Spleen (tissue), 11 donors: Measurements from ENCODE around the gene PQBP1. TPM values are rescaled to one million over a fixed set of nuclear protein-coding genes. Genes with fewer than 3 reads are reported as not detected.

ENCODE experiments used
- DNase-seq: peaks from one replicate; pipeline ENCODE4 v3.0.0-alpha.2; 2020
- H3K27ac ChIP-seq, 8 donors: fragments of 200-600 bp; sonication (generic) in 7 of 8; 1 replicate in 4 of 8; 2 replicates in 4 of 8; pipeline versions ENCODE4 v1.5.0 to v1.8.0; 2016 to 2021; ENCODE audit warnings: inconsistent platforms in 4 of 8, mild to moderate bottlenecking in 4 of 8, moderate library complexity in 1 of 8
- H3K27me3 ChIP-seq, 7 donors: fragments of 200-600 bp; sonication (generic) in 6 of 7; replicated peaks in 1 of 7; 1 replicate in 4 of 7; 2 replicates in 3 of 7; pipeline versions ENCODE4 v1.5.0 to v1.8.0; 2016 to 2021; ENCODE audit warnings: inconsistent platforms in 3 of 7, mild to moderate bottlenecking in 1 of 7
- H3K36me3 ChIP-seq, 6 donors: fragments of 200-600 bp; sonication (generic) in 5 of 6; 1 replicate in 4 of 6; 2 replicates in 2 of 6; pipeline versions ENCODE4 v1.5.0 to v1.8.0; 2016 to 2021; ENCODE audit warnings: inconsistent platforms in 2 of 6
- H3K4me1 ChIP-seq, 6 donors: fragments of 200-600 bp; sonication (generic) in 5 of 6; 1 replicate in 3 of 6; 2 replicates in 3 of 6; pipeline versions ENCODE4 v1.5.0 to v1.8.0; 2016 to 2021; ENCODE audit warnings: inconsistent platforms in 3 of 6
- H3K4me3 ChIP-seq, 8 donors: fragments of 200-600 bp; sonication (generic) in 7 of 8; 1 replicate in 4 of 8; 2 replicates in 4 of 8; pipeline versions ENCODE4 v1.5.0 to v1.8.0; 2016 to 2021; ENCODE audit warnings: inconsistent platforms in 4 of 8, mild to moderate bottlenecking in 4 of 8, moderate library complexity in 2 of 8
- H3K9me3 ChIP-seq, 8 donors: fragments of 200-600 bp; sonication (generic) in 7 of 8; 1 replicate in 4 of 8; 2 replicates in 4 of 8; pipeline versions ENCODE4 v1.5.0 to v1.8.0; 2016 to 2021; ENCODE audit warnings: inconsistent platforms in 4 of 8
- CTCF ChIP-seq, 11 experiments: fragments of 200-600 bp in 7 of 11; fragments of 450-650 bp in 4 of 11; sonication (generic) in 4 of 11; IDR thresholded peaks in 8 of 11; conservative IDR thresholded peaks in 3 of 11; 1 replicate in 7 of 11; 2 replicates in 4 of 11; pipeline versions ENCODE4 v1.4.0 to v1.8.0; 2016 to 2021; ENCODE audit warnings: antibody characterized with exemption in 11 of 11, inconsistent platforms in 4 of 11, mild to moderate bottlenecking in 1 of 11
- POLR2A ChIP-seq, 3 donors: fragments of 450-650 bp; IDR thresholded peaks; one replicate each; pipeline ENCODE4 v1.5.1; 2017; ENCODE audit warnings: antibody characterized with exemption in 3 of 3, mild to moderate bottlenecking in 1 of 3
- POLR2AphosphoS5 ChIP-seq, 3 donors: sonication (generic); formaldehyde crosslinking; IDR thresholded peaks; one replicate each; pipeline ENCODE4 v1.5.1; 2017; ENCODE audit warnings: antibody characterized with exemption in 3 of 3
- WGBS, 5 donors: extraction: QIAGEN DNeasy Blood & Tissue Kit in 3 of 5; methylation state at CpG; one replicate each; pipeline versions ENCODE4 v1.1.5 to v1.1.7; 2013 to 2018; 5-methylcytosine and 5-hydroxymethylcytosine counted together
- intact Hi-C: fragments of 100-400 bp; cut with DNase I; formaldehyde crosslinking; loops from one replicate; pipeline ENCODE4 v1.15.0; 2023; ENCODE audit warnings: low total_unique reads
- polyA plus RNA-seq, 3 donors: library from polyadenylated mRNA; stranded (reverse); fragments of 200-250 nt; gene quantifications; one replicate each; pipeline ENCODE4 v1.2.1, GENCODE V29; 2013
- total RNA-seq, 7 donors: library from RNA; depleted of rRNA in 3 of 7; stranded (reverse); fragments of >200 nt in 3 of 7; fragmentation: NEBNext Ultra II Directional in 4 of 7; extraction: Animal tissue kit (Norgen Biotek cat#: 25700) in 4 of 7; gene quantifications; one replicate each; pipeline versions ENCODE4 v1.1.0 to v1.2.1, GENCODE V29; 2016 to 2021
- donor health status: healthy with polysubstance abuse.
- donor health status: DM: no; HTN: no; CAD: no; lungs with moderate emphysema.
- donor health status: DM: no; HTN: no; CAD: no.
- donor health status: Bipolar disorder and iron deficiency.
- donor health status: healthy.
- donor health status: DM: no; HTN: no; CAD: no.
- donor health status: DM: yes; HTN: yes; CAD: no.

PQBP1 gene
- total and polyA plus RNA-seq, 10 donors, result 53.5 to 97.3 (median 70.9) TPM

GRCh38 chrX:48897157-48897624 lies 539 bp upstream of the PQBP1 start:
- peaks cover 0 to 57% (median 22%) of the 10 kb centered on the region in 6 donors for H3K36me3 ChIP-seq
- peak overlapping the region; percentile 47 to 81 (median 54) for H3K4me3 ChIP-seq
- peak overlapping the region; percentile 92 to 98 (median 96) for H3K27ac ChIP-seq
- TF ChIP-seq CTCF (IDR thresholded peaks at IDR 0.05 in 8 of 11, conservative IDR thresholded peaks at IDR 0.05 in 3 of 11) (no peak), POLR2AphosphoS5 (IDR thresholded peaks at IDR 0.05) (no peak), POLR2A (IDR thresholded peaks at IDR 0.05) (no peak)
- peaks cover 2 to 42% (median 23%) of the 10 kb centered on the region in 6 donors for H3K4me1 ChIP-seq
- peaks cover 0 to 7% (median 0%) of the 10 kb centered on the region in 8 donors for H3K9me3 ChIP-seq
- H3K27me3 ChIP-seq, result no peaks in the 10 kb centered on the region
- peak; percentile 89 for DNase-seq
- intact Hi-C loops, result loop anchor here (10.0 kb wide), 2 partner anchors 48 to 92 kb away; partner anchors contain the start of gene HDAC6
- 0 to 57% (median 1%) methylated on average over 1 to 38 of the region's 38 CpGs for WGBS, 5 donors

- 83 to 95% (median 89%) methylated on average over 7 to 8 of the region's 8 CpGs for WGBS, 5 donors
- peak; percentile 37 for DNase-seq
- intact Hi-C loops, result loop anchor here (10.0 kb wide), 2 partner anchors 46 to 94 kb away; partner anchors contain the start of gene HDAC6
- TF ChIP-seq CTCF (IDR thresholded peaks at IDR 0.05 in 8 of 11, conservative IDR thresholded peaks at IDR 0.05 in 3 of 11) (no peak), POLR2A (IDR thresholded peaks at IDR 0.05) (no peak), POLR2AphosphoS5 (IDR thresholded peaks at IDR 0.05) (no peak)
- Histone ChIP-seq H3K36me3 (peaks cover 0 to 62% (median 29%) of the 10 kb centered on the region in 6 donors), H3K9me3 (peaks cover 0 to 7% (median 0%) of the 10 kb centered on the region in 8 donors), H3K27me3 (no peaks in the 10 kb centered on the region), H3K27ac (peak overlapping the region in 3 of 8 donors; percentile 97 to 98 (median 97)), H3K4me3 (peak overlapping the region in 2 of 8 donors; percentile 62 to 81), H3K4me1 (peaks cover 2 to 40% (median 22%) of the 10 kb centered on the region in 6 donors)
Observed at GRCh38 chrX:48899078-48899410, 1.3 kb downstream of the PQBP1 start.

GRCh38 chrX:48901069-48901468 lies 3.3 kb downstream of the PQBP1 start:
- DNase-seq, result peak; percentile 45
- WGBS, 5 donors, result 76 to 100% (median 94%) methylated on average over 3 to 7 of the region's 7 CpGs
- Histone ChIP-seq H3K27ac (no peak overlapping the region), H3K4me1 (peaks cover 2 to 27% (median 19%) of the 10 kb centered on the region in 6 donors), H3K27me3 (no peaks in the 10 kb centered on the region), H3K4me3 (no peak overlapping the region), H3K36me3 (peaks cover 0 to 69% (median 36%) of the 10 kb centered on the region in 6 donors), H3K9me3 (peaks cover 0 to 7% (median 0%) of the 10 kb centered on the region in 8 donors)
- intact Hi-C loops, result no loop called here
- TF ChIP-seq POLR2AphosphoS5 (IDR thresholded peaks at IDR 0.05), result no peak
- no peak for TF ChIP-seq POLR2A (IDR thresholded peaks at IDR 0.05)
- no peak for TF ChIP-seq CTCF (IDR thresholded peaks at IDR 0.05 in 8 of 11, conservative IDR thresholded peaks at IDR 0.05 in 3 of 11)

- intact Hi-C loops, result no loop called here
- H3K4me1 ChIP-seq, result peaks cover 0 to 18% (median 12%) of the 10 kb centered on the region in 6 donors
Observed at GRCh38 chrX:48902135-48902534, 4.4 kb downstream of the PQBP1 start.

More at GRCh38 chrX:48902135-48902534, 4.4 kb downstream of the PQBP1 start:
- Histone ChIP-seq H3K4me3 (no peak overlapping the region), H3K9me3 (peaks cover 0 to 6% (median 0%) of the 10 kb centered on the region in 8 donors), H3K27ac (no peak overlapping the region), H3K36me3 (peaks cover 0 to 78% (median 36%) of the 10 kb centered on the region in 6 donors), H3K27me3 (no peaks in the 10 kb centered on the region)
- WGBS, 5 donors, result 92 to 97% (median 96%) methylated on average over 14 to 20 of the region's 20 CpGs
- TF ChIP-seq POLR2AphosphoS5 (IDR thresholded peaks at IDR 0.05) (peak in 1 of 3 donors; percentile 35), POLR2A (IDR thresholded peaks at IDR 0.05) (no peak)
- peak; percentile 64 for DNase-seq
